GM12891 (cell line): ENCODE data around the gene SPATA20.

Experiments
- DNase-seq: peaks from one replicate; pipeline ENCODE4 v3.0.0; 2011; ENCODE audit warnings: low spot score; ENCODE audit not compliant: insufficient read length
- FAIRE-seq: peaks from 2 replicates; lab custom pipeline; 2011; peaks lifted over from hg19 to GRCh38; lab: Jason Lieb, UNC
- PAX5 ChIP-seq: IDR thresholded peaks from 2 replicates; pipeline ENCODE4 v1.6.1; 2011; ENCODE audit warnings: low read length, moderate library complexity, mild to moderate bottlenecking; ENCODE audit not compliant: insufficient read depth, severe bottlenecking
- POLR2A ChIP-seq: IDR thresholded peaks from 2 replicates; pipeline ENCODE4 v1.6.1; 2011; ENCODE audit warnings: low read depth, low read length, control low read depth
- POLR2AphosphoS5 ChIP-seq: IDR thresholded peaks from 2 replicates; pipeline ENCODE4 v1.6.1; 2011; ENCODE audit warnings: low read depth, low read length, control low read depth
- POU2F2 ChIP-seq: IDR thresholded peaks from 2 replicates; pipeline ENCODE4 v1.6.1; 2011; ENCODE audit warnings: low read depth, mild to moderate bottlenecking, control low read depth, low read length, moderate library complexity
- SPI1 ChIP-seq: IDR thresholded peaks from 2 replicates; pipeline ENCODE4 v1.6.1; 2011; ENCODE audit warnings: low read depth, low read length, control low read depth
- TAF1 ChIP-seq: IDR thresholded peaks from 2 replicates; pipeline ENCODE4 v1.6.1; 2011; ENCODE audit warnings: low read depth, low read length, control low read depth

Gene SPATA20

GRCh38 chr17:50585346-50585745 is 38.4 kb downstream of the SPATA20 start:
- no peak for FAIRE-seq
- no peak for DNase-seq
- TF ChIP-seq SPI1 (no peak), POLR2AphosphoS5 (no peak), POLR2A (no peak), TAF1 (no peak), PAX5 (no peak), POU2F2 (no peak)

GRCh38 chr17:50585891-50586290 is 38.9 kb downstream of the SPATA20 start:
- DNase-seq (no peak), FAIRE-seq (no peak)
- TF ChIP-seq POU2F2 (no peak), PAX5 (no peak), POLR2AphosphoS5 (no peak), TAF1 (no peak), POLR2A (no peak), SPI1 (no peak)

GRCh38 chr17:50586421-50587247 is 39.7 kb downstream of the SPATA20 start:
- no peak for FAIRE-seq
- TF ChIP-seq POLR2A (no peak), POU2F2 (no peak), TAF1 (no peak), POLR2AphosphoS5 (no peak), SPI1 (no peak), PAX5 (no peak)

GRCh38 chr17:50587571-50587970 is 40.6 kb downstream of the SPATA20 start:
- no peak for TF ChIP-seq SPI1
- FAIRE-seq: no peak
- DNase-seq: no peak

More at GRCh38 chr17:50586421-50587247, 39.7 kb downstream of the SPATA20 start:
- no peak for DNase-seq

GRCh38 chr17:50588391-50589049 is 41.5 kb downstream of the SPATA20 start:
- FAIRE-seq: no peak
- DNase-seq: no peak

GRCh38 chr17:50589095-50589705 is 42.2 kb downstream of the SPATA20 start:
- FAIRE-seq (no peak), DNase-seq (no peak)
- TF ChIP-seq POU2F2 (no peak), PAX5 (no peak), SPI1 (no peak), POLR2A (no peak), POLR2AphosphoS5 (no peak), TAF1 (no peak)

More at GRCh38 chr17:50588391-50589049, 41.5 kb downstream of the SPATA20 start:
- no peak for TF ChIP-seq PAX5
- TF ChIP-seq TAF1: no peak
- no peak for TF ChIP-seq POLR2AphosphoS5
- no peak for TF ChIP-seq POU2F2
- TF ChIP-seq SPI1: no peak
- no peak for TF ChIP-seq POLR2A

GRCh38 chr17:50590946-50591737 is 44.2 kb downstream of the SPATA20 start:
- FAIRE-seq: no peak
- TF ChIP-seq POU2F2: no peak
- TF ChIP-seq TAF1: no peak
- TF ChIP-seq POLR2A: no peak
- no peak for TF ChIP-seq POLR2AphosphoS5
- no peak for TF ChIP-seq SPI1
- no peak for TF ChIP-seq PAX5
- no peak for DNase-seq

GRCh38 chr17:50593321-50593720 is 46.3 kb downstream of the SPATA20 start:
- DNase-seq: no peak
- no peak for FAIRE-seq
- no peak for TF ChIP-seq TAF1
- TF ChIP-seq POU2F2: no peak
- TF ChIP-seq SPI1: no peak
- no peak for TF ChIP-seq POLR2A
- TF ChIP-seq PAX5: no peak
- no peak for TF ChIP-seq POLR2AphosphoS5

GRCh38 chr17:50594128-50594823 is 47.3 kb downstream of the SPATA20 start:
- FAIRE-seq (no peak), DNase-seq (no peak)
- TF ChIP-seq SPI1 (no peak), POLR2A (no peak), POU2F2 (no peak), TAF1 (no peak), POLR2AphosphoS5 (no peak), PAX5 (no peak)
